H9 (cell line): ENCODE results near the gene AGMO. TPM values are rescaled to one million over a fixed set of nuclear protein-coding genes. Genes with fewer than 3 reads are reported as not detected.

Experiments
- DNase-seq: peaks from one replicate; pipeline ENCODE4 v3.0.0-alpha.2; 2017
- H2AFZ ChIP-seq: one replicate; pipeline ENCODE4 v1.6.1; 2013; ENCODE audit warnings: mild to moderate bottlenecking, low read length, control low read depth, moderate library complexity
- H2AK5ac ChIP-seq: 2 replicates; pipeline ENCODE4 v1.6.1; 2013; ENCODE audit warnings: low read length, control low read depth, mixed read lengths; ENCODE audit not compliant: insufficient read length
- H2BK120ac ChIP-seq: one replicate; pipeline ENCODE4 v1.6.1; 2013; ENCODE audit warnings: low read depth, mild to moderate bottlenecking, low read length, control low read depth, inconsistent platforms; ENCODE audit not compliant: poor library complexity, severe bottlenecking
- H2BK12ac ChIP-seq: 2 replicates; pipeline ENCODE4 v1.6.1; 2013; ENCODE audit warnings: low read length, control low read depth, mixed read lengths, low read depth; ENCODE audit not compliant: insufficient read length
- H2BK15ac ChIP-seq: 2 replicates; pipeline ENCODE4 v1.6.1; 2013; ENCODE audit warnings: low read depth, low read length, control low read depth
- H2BK20ac ChIP-seq: one replicate; pipeline ENCODE4 v1.6.1; 2013; ENCODE audit warnings: low read depth, mild to moderate bottlenecking, low read length, control low read depth, inconsistent platforms; ENCODE audit not compliant: poor library complexity, severe bottlenecking
- H2BK5ac ChIP-seq: 2 replicates; pipeline ENCODE4 v1.6.1; 2013; ENCODE audit warnings: low read length, control low read depth, mixed read lengths; ENCODE audit not compliant: insufficient read length
- H3K14ac ChIP-seq: 2 replicates; pipeline ENCODE4 v1.6.1; 2013; ENCODE audit warnings: low read length, control low read depth; ENCODE audit not compliant: insufficient read depth
- H3K18ac ChIP-seq: 2 replicates; pipeline ENCODE4 v1.6.1; 2013; ENCODE audit warnings: low read depth, mild to moderate bottlenecking, mixed read lengths, low read length, control low read depth; ENCODE audit not compliant: insufficient read length
- H3K23ac ChIP-seq: 2 replicates; pipeline ENCODE4 v1.6.1; 2013; ENCODE audit warnings: low read length, control low read depth, mixed read lengths, low read depth; ENCODE audit not compliant: insufficient read length
- H3K23me2 ChIP-seq: 2 replicates; pipeline ENCODE4 v1.6.1; 2013; ENCODE audit warnings: low read depth, mild to moderate bottlenecking, mixed read lengths, low read length, control low read depth; ENCODE audit not compliant: insufficient read length, poor library complexity, severe bottlenecking
- H3K27ac ChIP-seq: 2 replicates; pipeline ENCODE4 v1.5.1; 2013; ENCODE audit warnings: low read length, control low read depth, mixed read lengths, low read depth; ENCODE audit not compliant: insufficient read length
- H3K27me3 ChIP-seq: 2 replicates; pipeline ENCODE4 v1.6.1; 2013; ENCODE audit warnings: low read length, control low read depth, inconsistent platforms; ENCODE audit not compliant: insufficient read depth
- H3K4ac ChIP-seq: 2 replicates; pipeline ENCODE4 v1.6.1; 2013; ENCODE audit warnings: low read depth, mild to moderate bottlenecking, control low read depth, inconsistent platforms, low read length, moderate library complexity
- H3K4me1 ChIP-seq: 2 replicates; pipeline ENCODE4 v1.6.1; 2013; ENCODE audit warnings: low read length, control low read depth, inconsistent platforms; ENCODE audit not compliant: insufficient read depth
- H3K4me2 ChIP-seq: 2 replicates; pipeline ENCODE4 v1.6.1; 2013; ENCODE audit warnings: low read length, control low read depth, mixed read lengths; ENCODE audit not compliant: insufficient read length, insufficient read depth
- H3K56ac ChIP-seq: 2 replicates; pipeline ENCODE4 v1.6.1; 2013; ENCODE audit warnings: low read depth, mild to moderate bottlenecking, mixed read lengths, low read length, control low read depth; ENCODE audit not compliant: insufficient read length
- H3K79me1 ChIP-seq: 2 replicates; pipeline ENCODE4 v1.6.1; 2013; ENCODE audit warnings: low read depth, mild to moderate bottlenecking, moderate library complexity, low read length, control low read depth, inconsistent platforms; ENCODE audit not compliant: insufficient read depth, poor library complexity, severe bottlenecking
- H3K79me2 ChIP-seq: 2 replicates; pipeline ENCODE4 v1.6.1; 2013; ENCODE audit warnings: low read length, control low read depth, inconsistent platforms; ENCODE audit not compliant: insufficient read depth
- H3K9ac ChIP-seq: 2 replicates; pipeline ENCODE4 v1.6.1; 2013; ENCODE audit warnings: low read length, control low read depth, mixed read lengths; ENCODE audit not compliant: insufficient read length; ENCODE audit errors: extremely low read depth
- H3K9me3 ChIP-seq: one replicate; pipeline ENCODE4 v1.6.1; 2013; ENCODE audit warnings: low read depth, low read length, inconsistent platforms; ENCODE audit not compliant: control insufficient read depth
- H3T11ph ChIP-seq: one replicate; pipeline ENCODE4 v1.6.1; 2013; ENCODE audit warnings: mild to moderate bottlenecking, low read length, control low read depth, inconsistent platforms
- H4K20me1 ChIP-seq: one replicate; pipeline ENCODE4 v1.6.1; 2013; ENCODE audit not compliant: control insufficient read depth, insufficient read length, insufficient read depth
- H4K5ac ChIP-seq: 2 replicates; pipeline ENCODE4 v1.6.1; 2013; ENCODE audit warnings: low read depth, mild to moderate bottlenecking, mixed read lengths, low read length, control low read depth; ENCODE audit not compliant: insufficient read length
- H4K8ac ChIP-seq: replicated peaks from 2 replicates; pipeline ENCODE4 v1.6.1; 2013; ENCODE audit warnings: low read length, control low read depth, mixed read lengths, low read depth; ENCODE audit not compliant: insufficient read length
- H4K91ac ChIP-seq: 2 replicates; pipeline ENCODE4 v1.6.1; 2013; ENCODE audit warnings: low read depth, mild to moderate bottlenecking, moderate library complexity, mixed read lengths, low read length, control low read depth; ENCODE audit not compliant: insufficient read length
- H3K27ac Mint-ChIP-seq, 3 experiments: 2 replicates in 2 of 3; 3 replicates in 1 of 3; pipeline ENCODE4 v1.8.0; 2020 to 2021; ENCODE audit warnings: mixed read lengths in 3 of 3, mild to moderate bottlenecking in 1 of 3, moderate library complexity in 1 of 3
- H3K27me3 Mint-ChIP-seq: 2 replicates; pipeline ENCODE4 v1.8.0; 2021; ENCODE audit warnings: low read depth, mild to moderate bottlenecking, moderate library complexity, mixed read lengths
- H3K36me3 Mint-ChIP-seq, 3 experiments: 2 replicates in 2 of 3; 3 replicates in 1 of 3; pipeline ENCODE4 v1.8.0; 2020 to 2021; ENCODE audit warnings: low read depth in 3 of 3, mixed read lengths in 3 of 3; ENCODE audit not compliant: insufficient read depth in 1 of 3
- H3K4me1 Mint-ChIP-seq, 2 experiments: 2 replicates each; pipeline ENCODE4 v1.8.0; 2020; ENCODE audit warnings: mixed read lengths in 2 of 2
- H3K4me3 Mint-ChIP-seq, 2 experiments: 2 replicates in 1 of 2; 3 replicates in 1 of 2; pipeline ENCODE4 v1.8.0; 2020 to 2021; ENCODE audit warnings: mild to moderate bottlenecking in 2 of 2, mixed read lengths in 2 of 2, moderate library complexity in 1 of 2
- H3K9me3 Mint-ChIP-seq, 2 experiments: 2 replicates in 1 of 2; 3 replicates in 1 of 2; pipeline ENCODE4 v1.8.0; 2020; ENCODE audit warnings: mild to moderate bottlenecking in 2 of 2, mixed read lengths in 2 of 2, moderate library complexity in 1 of 2
- CTCF ChIP-seq: fragments of 200-600 bp; sonication (generic); conservative IDR thresholded peaks from 3 replicates; pipeline ENCODE4 v1.8.0; 2021; ENCODE audit warnings: antibody characterized with exemption, mild to moderate bottlenecking
- whole genome bisulfite sequencing: extraction: QIAGEN DNeasy Blood & Tissue Kit; methylation state at CpG from one replicate; pipeline ENCODE4 v1.1.7; 2013; ENCODE audit warnings: missing lambda C conversion rate, low lambda C conversion rate, mixed read lengths; ENCODE audit not compliant: insufficient read length; ENCODE audit errors: extremely low coverage; 5-methylcytosine and 5-hydroxymethylcytosine counted together
- total RNA-seq: library from RNA; stranded (reverse); gene quantifications from 2 replicates; pipeline ENCODE4 v1.2.1, GENCODE V29; 2021

The AGMO gene
- total RNA-seq, 1 experiment from 2014 or later, result 0.70 TPM

DNA sequence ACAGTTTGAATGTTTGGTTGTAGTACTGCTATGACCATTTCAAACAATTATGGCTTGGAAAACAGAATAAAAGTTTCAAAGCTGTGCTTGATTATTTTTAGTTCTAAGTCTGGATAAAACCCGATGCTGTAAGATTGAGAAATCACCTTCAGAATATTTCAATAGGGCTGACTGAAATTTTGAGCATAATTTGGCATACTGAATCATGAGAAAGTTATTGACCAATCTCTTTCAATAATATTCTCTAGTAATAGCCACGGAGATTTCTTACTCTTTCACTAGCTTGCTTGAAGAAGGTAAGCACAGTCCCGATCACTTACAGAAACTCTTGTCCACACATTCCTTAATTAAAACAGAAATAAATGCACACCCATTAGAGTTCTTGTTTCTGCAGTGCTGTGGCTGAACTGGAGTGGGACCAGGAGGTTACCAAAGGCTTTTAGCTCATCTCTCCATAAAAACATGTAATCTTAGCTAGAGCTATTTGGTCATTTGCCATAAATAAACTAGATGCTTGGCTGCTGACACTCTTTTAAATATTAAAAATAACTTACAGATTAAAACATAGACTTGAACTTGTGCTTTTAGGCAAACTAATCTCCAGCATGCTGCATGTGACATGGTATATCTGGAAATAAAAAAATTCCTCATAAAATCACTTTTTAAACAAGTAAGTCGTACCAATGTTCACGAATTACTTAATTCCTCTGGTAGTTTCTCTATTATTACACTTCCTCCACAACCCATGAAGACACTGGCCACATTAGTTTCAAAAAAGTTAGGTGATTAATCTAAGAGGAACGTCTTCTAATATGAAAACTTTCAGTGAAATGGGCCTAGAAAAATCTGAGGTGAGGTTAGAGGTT lies 97.8 kb downstream of the AGMO start:
- Mint-ChIP-seq H3K4me3 (no peak overlapping the region), H3K4me1 (no peaks in the 10 kb centered on the region), H3K27ac (no peak overlapping the region), H3K9me3 (no peaks in the 10 kb centered on the region), H3K36me3 (no peaks in the 10 kb centered on the region), H3K27me3 (no peaks in the 10 kb centered on the region)
- Histone ChIP-seq H3T11ph (no peak overlapping the region), H2BK5ac (no peak overlapping the region), H3K4ac (no peak overlapping the region), H2BK12ac (no peak overlapping the region), H3K9me3 (no peaks in the 10 kb centered on the region), H3K4me1 (no peaks in the 10 kb centered on the region), H2AK5ac (no peak overlapping the region), H3K56ac (no peak overlapping the region), H3K23me2 (no peaks in the 10 kb centered on the region), H3K27ac (no peak overlapping the region), H3K9ac (no peak overlapping the region), H3K4me2 (no peak overlapping the region), H2BK120ac (no peak overlapping the region), H2BK20ac (no peak overlapping the region), H4K91ac (no peak overlapping the region), H4K8ac (no peak overlapping the region), H3K79me2 (no peaks in the 10 kb centered on the region), H4K20me1 (no peaks in the 10 kb centered on the region), H3K79me1 (no peaks in the 10 kb centered on the region), H3K23ac (no peak overlapping the region), H2AFZ (no peak overlapping the region), H4K5ac (no peak overlapping the region), H3K27me3 (no peaks in the 10 kb centered on the region), H3K18ac (no peak overlapping the region), H3K14ac (no peak overlapping the region), H2BK15ac (no peak overlapping the region)
- TF ChIP-seq CTCF, result no peak
- DNase-seq, result no peak
- WGBS, result no CpG with 5 or more reads among the region's 6 CpGs
